Stimulated activated CD4-positive, alpha-beta T cell treated with anti-CD3 and anti-CD28 coated beads, Interleukin-4, amount 100 ng/mL, for 4 hours (primary cell): ENCODE data around the gene AKNA.
A peak's percentile ranks its signal among the peaks of the same experiment; 100 is the strongest.

Source experiments
- DNase-seq, 2 experiments: peaks; one replicate each; pipeline ENCODE4 v3.0.0-alpha.2; 2020

The AKNA gene

DNA sequence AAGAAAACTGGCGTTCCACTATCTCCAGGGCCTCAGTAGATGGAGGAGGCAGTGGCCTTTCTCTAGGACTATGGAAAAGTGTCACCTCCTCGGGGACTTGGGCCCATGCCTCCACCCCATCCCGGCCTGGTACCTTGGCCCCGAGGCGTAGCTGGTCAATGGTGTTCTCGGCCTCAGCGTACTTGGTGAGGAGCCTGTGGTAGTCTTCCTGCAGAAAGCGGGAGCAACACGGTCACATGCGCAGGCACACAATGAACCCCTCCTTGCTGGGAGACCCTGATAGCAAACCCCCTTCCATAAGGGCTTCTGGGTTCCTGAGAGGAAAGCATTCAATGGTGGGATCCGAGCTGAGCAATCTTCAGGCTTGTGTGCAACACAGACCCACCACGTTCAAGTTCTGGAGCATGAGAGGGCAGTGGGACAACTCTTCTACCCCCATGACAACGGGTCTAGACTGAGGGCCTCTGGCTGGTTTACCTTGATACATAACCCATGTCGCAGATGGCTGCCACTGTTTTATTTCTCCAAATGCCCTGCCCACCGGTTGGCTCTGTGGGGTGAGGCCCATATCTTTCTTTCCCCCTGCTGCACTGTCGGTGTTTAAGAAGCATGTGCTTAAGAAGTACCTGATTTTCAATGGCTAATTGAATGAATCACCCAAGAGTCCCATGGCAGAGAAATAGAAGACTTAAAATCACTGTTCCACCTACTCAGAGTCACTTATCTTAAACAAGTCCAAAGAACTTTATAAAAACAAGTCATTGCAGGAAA is 13.6 kb downstream of the AKNA start:
- no peak for DNase-seq

DNA sequence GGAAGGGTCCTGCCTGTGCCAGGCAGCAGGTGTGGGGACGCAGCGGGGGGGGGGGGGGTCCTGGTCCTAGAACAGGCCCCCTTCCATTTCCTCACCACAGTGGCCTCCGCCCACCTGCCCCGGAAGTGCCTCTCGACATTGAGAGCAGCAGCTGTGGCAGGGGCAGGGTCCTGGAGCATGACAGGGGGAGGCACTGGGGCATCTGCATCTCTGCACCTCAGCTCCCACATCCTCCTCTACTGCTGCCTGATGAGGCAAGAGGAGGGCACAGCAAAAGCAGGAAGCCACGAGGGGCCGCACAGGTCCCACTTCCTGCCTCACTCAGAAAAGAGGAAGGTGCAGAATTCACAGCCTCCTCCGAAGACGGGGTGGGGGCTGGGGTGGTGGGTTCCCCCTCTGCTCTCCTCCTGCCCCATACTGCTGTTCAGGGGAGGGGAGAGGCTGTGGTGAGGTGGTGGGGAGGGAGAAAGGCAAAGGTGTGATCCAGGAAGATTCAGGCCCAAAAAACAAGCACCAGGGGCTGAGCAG is 14.8 kb downstream of the AKNA start:
- DNase-seq: peak; percentile 60 to 70

DNA sequence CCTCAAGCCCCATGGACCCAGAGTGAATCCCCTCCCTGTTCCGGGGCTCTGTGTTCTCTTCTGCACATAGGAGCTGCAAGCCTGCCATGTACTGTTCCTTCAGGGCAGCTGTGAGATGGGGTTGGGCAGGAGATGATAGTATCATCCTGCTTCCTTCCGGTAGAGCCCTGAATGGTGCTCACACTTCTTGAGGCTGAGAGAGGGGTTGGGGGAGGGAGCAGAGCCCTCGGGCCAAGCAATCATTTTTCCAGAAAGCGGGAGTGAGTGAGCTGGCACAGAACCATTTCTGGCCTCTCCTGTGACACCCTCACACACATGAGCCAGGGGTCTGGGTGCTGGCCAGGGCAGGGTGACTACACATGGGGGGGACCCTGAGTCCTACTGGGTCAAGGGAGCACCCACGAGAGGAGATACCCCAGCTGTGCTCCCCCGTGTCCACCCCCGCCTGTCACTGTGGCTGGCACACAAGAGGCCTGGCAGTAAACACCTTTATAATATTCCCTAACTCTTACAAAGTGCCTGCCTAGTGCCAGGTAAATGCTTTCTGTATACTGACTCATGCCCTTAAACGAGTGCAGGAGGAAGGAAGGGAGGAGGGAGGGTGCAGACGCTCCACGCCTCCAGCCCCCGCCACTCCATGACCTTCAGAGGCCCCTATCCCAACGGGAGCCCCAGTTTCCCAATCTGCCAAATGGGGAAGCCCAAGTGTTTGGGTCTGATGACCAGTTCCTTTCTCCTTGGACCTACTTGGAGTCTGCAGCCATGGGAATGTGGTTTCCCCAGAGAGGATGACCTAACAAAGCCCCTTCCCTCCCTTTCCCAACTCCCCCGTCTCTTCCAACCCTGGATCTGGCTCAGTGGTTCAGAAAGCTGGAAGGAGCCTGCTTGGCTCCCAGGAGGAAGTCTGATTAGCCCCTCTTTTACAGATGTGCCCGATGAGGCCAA is 15.5 kb downstream of the AKNA start:
- peak in 1 of 2 experiments; percentile 41 for DNase-seq

DNA sequence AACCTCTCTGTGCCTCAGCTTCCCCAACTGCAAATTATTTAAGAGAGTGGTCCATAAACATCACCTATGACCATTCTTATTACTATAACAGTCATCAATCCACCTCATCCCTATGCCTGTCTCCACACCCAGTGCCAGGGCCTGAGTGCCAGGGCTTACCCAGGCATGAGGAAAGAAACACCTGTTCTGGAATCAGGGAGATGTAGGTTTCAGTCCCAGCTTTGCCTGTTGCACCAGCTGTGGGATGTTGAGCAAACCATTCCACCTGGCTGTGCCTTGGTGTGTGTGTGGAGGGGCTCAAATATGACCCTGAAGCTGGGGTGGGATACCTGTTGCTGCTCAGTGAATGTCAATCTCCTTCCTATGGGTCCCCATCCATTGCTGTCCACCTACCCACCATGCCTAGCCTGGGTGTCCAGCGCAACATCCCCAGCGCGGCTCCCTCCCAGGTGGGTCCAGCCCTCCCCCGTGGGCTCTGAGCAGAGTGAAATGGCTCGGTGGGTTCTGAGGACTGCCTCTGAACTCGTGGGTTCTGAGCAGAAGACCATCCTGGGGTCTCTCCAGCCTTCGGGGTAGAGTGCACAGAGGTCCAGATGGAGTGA is 16.3 kb downstream of the AKNA start:
- DNase-seq: no peak

DNA sequence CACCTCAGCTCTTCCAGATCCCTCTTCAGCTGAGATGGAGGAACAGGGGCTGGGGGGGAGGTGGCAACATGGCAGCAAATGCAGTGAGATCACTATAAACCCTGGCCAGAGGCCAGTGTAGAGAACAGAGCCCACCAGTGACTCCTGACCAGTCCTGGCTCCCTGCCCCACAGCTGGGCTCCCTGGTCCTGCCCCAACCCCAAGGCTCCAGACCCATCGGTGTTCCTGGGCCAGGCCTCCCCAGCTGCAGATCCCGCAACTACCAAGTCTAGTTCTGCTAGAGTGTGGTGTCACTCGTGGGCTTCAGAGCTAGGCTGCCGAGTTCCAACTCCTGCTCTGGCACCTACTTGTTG is 16.8 kb downstream of the AKNA start:
- no peak for DNase-seq

DNA sequence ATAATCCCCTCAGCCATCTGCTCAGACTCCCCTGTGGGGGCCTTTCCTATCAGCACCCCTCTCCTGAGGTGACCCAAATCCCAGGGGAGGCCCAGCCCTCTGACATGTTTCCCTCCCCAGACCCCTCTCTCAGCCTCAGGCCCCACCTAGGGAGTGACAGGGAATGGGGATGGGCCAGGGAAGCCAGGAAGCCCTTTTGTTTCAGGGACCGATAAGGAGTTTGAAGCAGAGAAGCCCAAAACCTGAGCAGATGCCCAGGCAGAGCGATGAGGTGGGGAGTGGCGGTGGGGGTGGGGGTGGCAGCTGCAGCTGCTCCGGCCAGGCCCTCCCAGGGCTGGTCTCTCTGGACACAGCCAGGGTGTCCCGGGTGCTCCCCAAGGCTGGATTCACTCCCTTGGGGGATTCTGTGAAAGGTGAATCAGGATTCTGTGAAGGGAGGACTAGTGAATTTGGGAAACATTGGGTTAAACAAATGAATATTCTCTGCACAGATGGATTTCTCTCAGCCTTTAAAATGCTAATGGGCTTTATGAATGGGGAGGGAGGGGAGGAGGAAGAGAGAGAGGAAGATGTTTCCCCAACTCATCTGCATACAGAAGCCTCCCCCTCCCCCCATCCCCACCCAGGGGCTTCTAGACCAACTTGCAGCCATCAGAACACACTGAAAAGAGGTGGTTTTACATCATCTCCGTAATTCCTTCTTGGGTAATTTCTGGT is 17.4 kb downstream of the AKNA start:
- DNase-seq: no peak

DNA sequence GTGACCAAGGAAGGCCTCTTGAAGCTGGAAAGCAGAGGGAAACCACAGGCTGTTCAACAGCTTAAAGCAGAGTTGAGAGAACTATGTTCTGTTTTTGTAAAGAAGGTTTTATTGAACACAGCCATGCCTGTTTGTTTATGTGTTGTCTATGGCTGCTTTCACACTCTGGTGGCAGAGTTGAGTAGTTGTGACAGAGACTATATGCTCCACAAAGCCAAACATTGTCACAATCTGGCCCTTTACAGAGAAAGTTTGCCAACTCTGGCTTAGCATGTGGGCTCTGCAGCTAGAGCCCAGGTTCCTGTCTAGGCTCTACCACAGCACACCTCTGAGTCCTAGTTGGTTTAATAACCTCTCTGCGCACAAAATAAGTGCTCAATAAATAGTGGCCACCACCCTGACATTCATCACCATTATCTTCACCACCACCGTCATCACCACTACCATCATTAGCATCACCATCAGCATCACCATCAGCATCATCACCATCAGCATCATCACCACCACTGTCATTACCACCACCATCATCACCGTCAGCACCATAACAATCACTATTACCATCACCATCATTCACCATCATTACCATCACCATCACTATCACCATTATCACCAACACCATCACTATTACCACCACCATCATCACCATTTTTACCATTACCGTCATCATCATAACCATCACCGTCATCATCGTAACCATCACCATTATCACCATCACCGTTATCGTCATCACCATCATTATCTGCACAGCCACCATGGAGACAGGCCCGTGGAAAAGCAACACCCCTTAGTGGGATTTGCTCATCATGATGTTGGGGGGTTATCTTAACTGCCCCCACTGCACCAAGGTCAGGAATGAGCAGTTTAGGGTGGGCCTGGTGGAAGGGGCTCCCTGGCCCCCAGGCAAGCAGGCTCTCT is 18.3 kb downstream of the AKNA start:
- DNase-seq: no peak

DNA sequence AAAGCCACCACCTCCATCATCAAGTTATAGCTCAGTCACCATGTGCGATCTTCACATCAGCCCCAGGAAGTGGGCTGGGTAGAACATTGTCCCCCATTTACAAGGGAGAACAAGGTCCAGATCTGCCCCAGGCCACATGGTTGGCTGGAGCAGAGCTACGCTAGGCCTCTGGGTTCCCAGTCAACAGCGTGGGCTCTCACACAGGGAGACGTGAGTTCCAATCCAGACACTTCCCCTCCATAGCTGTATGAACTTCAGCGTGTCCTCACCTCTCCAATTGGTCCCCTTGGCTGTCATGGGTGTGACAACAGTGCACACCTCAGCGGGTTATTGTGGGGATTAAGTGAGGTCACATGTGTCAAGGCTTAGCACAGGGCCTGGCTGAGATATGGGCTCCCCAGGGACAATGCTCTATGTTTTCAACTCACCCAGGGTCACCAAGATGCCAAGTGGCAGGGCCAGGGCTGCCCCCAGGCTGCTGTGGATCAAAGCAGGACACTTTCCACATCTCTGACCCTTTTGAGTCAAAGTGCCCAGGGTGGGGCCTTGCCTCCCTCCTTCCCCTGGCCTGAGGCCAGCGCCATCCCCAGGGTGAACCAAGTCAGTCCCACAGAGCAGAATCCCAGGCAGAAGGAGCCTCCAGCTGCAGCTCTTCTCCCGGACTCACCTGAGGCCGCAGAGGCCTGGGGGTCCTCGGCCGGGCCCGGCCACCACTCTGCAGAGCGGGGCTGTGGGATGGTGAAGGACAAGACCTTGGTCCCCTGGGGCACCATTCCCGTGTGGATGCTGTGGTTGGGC is 19.8 kb downstream of the AKNA start:
- no peak for DNase-seq

DNA sequence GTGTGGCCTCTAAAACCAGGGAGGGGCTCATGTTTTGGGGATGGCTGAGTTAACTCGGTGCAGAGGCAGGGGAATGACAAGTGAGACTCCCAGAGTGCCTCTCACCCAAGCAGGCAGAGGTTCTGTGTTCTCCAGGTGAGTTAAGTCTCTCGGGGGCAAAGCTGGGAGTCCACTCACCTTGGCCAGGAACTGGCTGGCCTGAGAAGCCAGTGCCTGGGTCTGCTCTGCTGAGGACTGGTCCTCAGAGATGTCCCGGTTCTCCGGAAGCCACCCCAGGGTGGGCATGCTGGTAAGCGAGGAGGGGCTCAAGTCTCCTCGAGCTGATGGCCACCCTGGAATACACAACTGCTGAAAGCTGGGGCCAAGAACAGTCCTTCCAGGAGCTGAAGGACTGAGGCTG is 20.4 kb downstream of the AKNA start:
- DNase-seq: no peak

DNA sequence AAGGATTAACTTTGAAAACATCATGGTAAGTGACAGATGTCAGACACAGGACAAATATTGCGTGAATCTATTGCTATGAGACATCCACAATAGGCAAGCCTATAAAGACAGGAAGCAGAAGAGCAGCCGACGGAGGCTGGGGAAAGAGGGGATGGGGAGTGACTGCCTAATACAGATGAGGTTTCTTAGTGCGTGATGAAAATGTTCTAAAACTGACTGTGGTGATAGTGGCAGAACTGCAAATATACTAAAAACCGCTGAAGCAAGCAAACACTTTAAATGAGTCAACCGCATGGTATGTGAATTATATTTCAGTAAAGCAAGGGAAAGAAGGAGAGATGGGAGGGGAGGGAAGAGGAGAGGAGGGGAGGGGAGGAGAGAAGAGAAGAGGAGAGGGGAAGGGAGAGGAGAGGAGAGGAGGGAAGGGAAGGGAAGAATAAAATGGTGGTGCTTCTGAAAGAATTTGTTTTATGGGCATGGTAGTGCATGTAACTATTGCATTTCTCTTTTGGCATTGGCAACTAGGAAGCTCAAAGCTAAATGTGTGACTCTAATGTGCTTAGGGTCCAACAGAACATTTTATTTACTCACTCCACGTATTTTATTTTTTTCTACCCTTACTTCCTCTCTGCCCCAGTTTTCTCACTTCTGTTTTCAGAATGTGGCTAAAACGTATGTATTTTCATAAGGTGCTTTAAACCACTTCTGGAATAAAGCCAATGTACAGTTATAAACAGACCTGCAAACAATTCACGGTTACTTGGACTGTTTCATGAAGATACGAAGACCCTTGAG is 21.3 kb downstream of the AKNA start:
- DNase-seq: no peak

DNA sequence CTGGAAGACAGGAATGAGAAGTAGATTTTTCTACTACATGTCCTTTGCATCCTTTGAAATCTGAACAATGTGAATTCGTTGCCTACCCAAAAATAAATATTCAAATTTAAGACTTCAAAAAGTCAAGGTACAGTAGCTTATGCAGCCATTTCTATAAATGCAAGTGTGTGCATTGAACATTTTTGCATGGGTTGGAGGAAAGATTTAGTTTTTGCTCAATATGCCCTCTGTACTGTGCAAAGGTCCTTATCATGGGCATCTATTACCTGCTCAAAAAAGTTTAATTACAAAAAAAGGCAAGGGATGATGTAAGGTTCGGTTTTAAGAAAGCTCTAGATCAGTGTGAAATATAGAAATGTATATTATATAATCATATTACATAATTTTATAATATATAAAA is 22.6 kb downstream of the AKNA start:
- no peak for DNase-seq

DNA sequence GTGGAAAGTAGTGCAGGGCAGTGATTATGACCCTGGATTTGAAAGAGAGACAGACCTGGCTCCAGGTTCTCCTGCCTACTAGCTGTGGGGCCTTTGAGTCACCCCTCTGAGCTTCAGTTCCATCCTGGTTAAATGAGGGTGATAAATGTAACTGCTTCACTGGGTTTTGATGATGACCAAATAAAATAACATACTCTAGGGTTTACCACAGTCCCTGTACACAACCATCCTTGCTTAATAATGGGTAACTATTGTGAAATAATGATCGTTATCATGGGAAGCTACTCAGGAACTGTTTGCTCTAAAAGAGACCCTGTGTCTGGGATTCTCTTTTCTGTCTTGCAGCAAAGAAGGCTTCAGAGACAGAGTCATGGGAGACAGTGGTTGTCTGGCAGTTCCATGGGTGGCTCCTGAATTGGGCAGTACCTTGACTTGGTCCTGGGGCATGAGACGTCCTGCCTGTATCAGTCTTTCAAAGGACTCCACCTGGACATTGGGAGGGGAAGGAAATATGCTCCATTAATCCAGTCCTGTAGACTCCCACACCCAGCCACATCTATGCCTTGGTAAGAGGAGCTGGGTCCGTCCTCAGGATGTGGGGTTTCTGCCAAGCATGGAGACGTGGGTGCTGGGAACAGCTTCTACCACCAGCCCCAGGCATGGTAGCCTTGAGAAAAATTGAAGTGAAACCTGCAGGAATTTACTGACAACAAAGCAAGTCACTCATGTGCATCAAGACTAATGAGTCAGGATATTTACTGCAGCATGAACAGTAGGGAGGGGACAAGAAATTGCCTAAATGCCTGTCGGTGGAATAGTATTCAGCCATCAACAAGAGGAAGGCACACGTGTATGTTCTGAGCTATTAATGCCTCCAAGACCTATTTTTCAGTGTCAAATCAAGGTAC is 23.4 kb downstream of the AKNA start:
- no peak for DNase-seq

DNA sequence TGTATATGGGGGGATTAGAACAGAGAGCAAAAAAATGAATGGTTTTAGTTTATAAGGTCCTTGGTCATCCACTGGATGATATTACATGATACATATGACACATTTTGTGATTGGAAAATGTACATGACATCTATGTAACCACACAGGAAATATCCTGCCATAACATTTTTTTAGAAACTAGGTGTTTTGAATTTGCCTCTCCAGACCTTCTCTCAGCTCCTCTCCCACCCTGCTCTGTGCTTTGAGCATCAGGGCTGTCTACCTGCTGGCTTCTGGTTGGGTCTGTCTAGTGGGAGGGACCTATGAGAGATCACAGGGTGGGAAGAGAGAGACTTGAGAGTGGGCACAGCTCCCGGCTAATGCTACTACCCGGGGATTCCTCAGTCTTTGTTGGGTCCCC is 24.4 kb downstream of the AKNA start:
- DNase-seq: no peak

DNA sequence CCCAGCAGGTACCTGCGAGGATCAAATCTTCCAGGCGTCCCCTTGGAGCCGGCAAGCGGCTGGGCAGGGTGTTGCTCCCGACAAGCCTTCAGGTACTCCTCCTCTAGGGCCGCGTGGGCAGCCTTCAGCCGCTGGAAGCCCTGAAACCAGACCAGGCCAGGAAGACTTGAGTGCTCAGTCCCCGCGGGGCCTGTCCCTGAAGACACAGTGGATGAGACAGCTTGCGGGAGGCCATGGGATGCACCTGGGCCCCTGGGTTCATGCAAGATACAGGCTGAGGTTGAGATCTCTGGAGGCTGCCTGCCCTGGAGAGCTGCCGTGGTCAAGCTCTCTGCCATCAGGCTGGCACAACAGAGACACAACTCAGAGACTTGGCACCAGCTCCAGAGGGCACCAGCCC is 25.4 kb downstream of the AKNA start:
- no peak for DNase-seq

DNA sequence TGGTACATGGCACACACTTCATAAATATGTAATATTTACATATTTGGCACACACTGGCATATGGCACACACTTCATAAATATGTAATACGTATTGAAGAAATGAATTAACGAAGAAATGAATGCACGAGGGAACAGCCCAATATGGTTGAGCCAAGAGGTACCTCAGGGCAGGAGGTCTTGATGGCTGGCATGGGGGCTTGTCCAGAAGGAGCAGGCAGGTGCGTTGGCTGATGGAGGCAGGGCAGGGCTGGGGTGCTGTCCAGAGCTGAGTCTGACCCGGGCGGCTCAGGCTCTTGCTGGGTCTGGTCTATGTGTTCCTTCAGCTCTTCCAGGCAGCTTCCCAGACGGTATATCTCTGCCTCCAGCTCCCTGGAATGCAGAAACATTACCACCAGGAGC is 26.2 kb downstream of the AKNA start:
- no peak for DNase-seq

DNA sequence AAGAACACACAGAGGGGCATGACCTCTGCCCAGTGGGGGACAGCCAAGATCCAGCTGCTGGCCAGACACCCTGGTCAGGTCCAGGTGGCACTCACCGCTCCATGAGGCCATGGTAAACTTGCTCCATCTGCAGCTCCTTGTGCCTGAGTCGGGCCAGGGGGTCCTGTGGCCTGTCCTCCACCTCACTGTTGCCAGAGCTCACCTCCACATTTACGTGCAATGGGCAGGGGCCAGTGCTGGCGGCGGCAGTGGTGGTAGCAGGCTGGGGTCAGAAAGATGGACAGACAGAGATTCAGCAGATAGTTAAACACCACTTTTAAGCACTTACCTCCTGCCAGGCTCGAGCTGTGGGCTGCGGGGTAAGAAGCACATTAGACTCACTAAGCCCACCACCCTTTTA is 28.0 kb downstream of the AKNA start:
- no peak for DNase-seq

DNA sequence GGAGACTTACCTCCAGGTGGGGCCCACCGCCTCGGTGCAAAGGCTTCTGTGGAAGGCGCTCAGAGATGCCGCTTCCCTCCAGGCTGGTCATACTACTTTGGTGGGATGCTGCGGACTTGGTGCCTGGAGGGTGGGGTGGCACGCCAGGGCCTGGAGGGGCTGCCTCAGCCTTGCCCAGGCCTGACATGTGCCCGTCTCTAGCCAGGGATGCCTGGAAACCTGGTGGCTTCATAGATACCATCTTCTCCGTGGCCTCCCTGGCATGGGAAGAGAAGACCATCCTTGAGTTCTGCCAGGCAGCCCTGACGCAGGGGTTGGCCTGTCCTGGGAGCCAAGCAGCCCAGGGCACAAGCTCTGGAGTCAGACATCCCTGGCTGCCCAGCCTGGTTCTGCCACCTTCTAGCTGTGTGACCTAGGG is 29.9 kb downstream of the AKNA start:
- DNase-seq: no peak

DNA sequence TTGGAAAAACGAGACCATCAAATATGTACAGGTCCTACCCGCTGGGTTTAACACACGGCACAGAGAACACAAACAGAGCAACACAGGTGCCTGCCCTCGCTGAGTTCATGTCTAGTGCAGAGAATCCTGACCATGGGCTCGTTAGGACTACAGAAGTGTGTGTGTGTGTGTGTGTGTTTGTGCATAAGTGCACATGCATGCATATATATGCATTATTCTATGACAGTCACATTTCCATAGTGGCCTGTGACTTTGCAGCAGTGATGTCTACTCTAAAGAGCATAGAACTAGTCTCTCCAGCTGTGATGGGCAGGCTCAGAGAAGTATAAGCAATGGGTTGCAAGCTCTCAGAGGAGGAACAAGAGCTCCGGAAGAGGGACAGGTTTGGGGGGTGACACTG is 30.4 kb downstream of the AKNA start:
- no peak for DNase-seq

DNA sequence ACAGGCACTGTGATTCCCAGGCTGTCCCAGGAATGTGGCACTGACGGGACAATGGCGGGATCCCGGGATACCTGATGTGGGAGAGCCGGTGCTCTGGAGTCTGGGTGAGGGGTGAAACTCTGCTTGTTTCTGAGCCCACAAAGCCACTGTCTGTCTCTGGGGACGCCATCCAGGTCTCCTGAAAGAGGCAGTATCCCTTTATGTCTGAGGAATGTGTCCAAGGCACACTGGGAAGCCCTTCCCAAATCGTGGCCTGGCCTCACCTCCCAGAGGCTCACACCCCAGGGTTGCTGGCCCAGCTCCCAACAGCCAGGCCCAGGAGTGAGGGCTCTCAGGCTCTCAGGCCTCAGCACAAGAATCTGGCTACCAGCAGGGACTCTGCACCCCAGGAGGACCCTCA is 31.0 kb downstream of the AKNA start:
- DNase-seq: no peak
